ENCODE data around the gene VENTX.

GRCh38 chr10:133279326-133280226 is 41.9 kb downstream of the VENTX start:
- TF ChIP-seq CEBPB (IDR thresholded peaks at IDR 0.05) (no peak), MAX (IDR thresholded peaks at IDR 0.05) (no peak), REST (IDR thresholded peaks at IDR 0.05; ENCODE audit: low read depth) (no peak), TAF1 (IDR thresholded peaks at IDR 0.05; ENCODE audit: low read depth) (no peak), FOXM1 (IDR thresholded peaks at IDR 0.05; ENCODE audit: borderline replicate concordance, low read depth) (no peak), EP300 (IDR thresholded peaks at IDR 0.05; ENCODE audit: borderline replicate concordance) (no peak), NFIC (IDR thresholded peaks at IDR 0.05) (no peak)

Measured in Ishikawa (cell line).